GM23338 (cell line): ENCODE results near the gene IGF1R. TPM values are rescaled to one million over a fixed set of nuclear protein-coding genes. Genes with fewer than 3 reads are reported as not detected.

Experiments used
- ATAC-seq: fragments of 200-7000 bp; cut with Tn5 transposase; 3 replicates; pipeline ENCODE4 v1.9.1; 2020
- DNase-seq: peaks from one replicate; pipeline ENCODE4 v3.0.0-alpha.2; 2015; ENCODE audit warnings: low spot score
- H2AFZ ChIP-seq: fragments of 200-600 bp; sonication (generic); 2 replicates; pipeline ENCODE4 v1.8.0; 2016; ENCODE audit warnings: antibody characterized with exemption, mild to moderate bottlenecking, moderate library complexity
- H3F3A ChIP-seq: fragments of 200-600 bp; sonication (generic); replicated peaks from 2 replicates; pipeline ENCODE4 v1.8.0; 2017; ENCODE audit warnings: antibody characterized with exemption, mixed run types, low read depth
- H3K27ac ChIP-seq: fragments of 200-600 bp; sonication (generic); 2 replicates; pipeline ENCODE4 v1.6.1; 2016; ENCODE audit warnings: low read depth
- H3K27me3 ChIP-seq: fragments of 200-600 bp; sonication (generic); 2 replicates; pipeline ENCODE4 v1.8.0; 2016; ENCODE audit warnings: mild to moderate bottlenecking, mixed run types, moderate library complexity; ENCODE audit not compliant: insufficient read depth
- H3K36me3 ChIP-seq: fragments of 200-600 bp; sonication (generic); 2 replicates; pipeline ENCODE4 v1.8.0; 2016; ENCODE audit warnings: mild to moderate bottlenecking; ENCODE audit not compliant: insufficient read depth
- H3K4me1 ChIP-seq: fragments of 200-600 bp; sonication (generic); 2 replicates; pipeline ENCODE4 v1.8.0; 2016; ENCODE audit warnings: mild to moderate bottlenecking, moderate library complexity; ENCODE audit not compliant: insufficient read depth
- H3K4me2 ChIP-seq: fragments of 200-600 bp; sonication (generic); 2 replicates; pipeline ENCODE4 v1.7.1; 2017; ENCODE audit warnings: mixed run types
- H3K4me3 ChIP-seq: fragments of 200-600 bp; sonication (generic); 2 replicates; pipeline ENCODE4 v1.6.1; 2016; ENCODE audit warnings: mixed run types
- H3K79me2 ChIP-seq: fragments of 200-600 bp; sonication (generic); replicated peaks from 2 replicates; pipeline ENCODE4 v1.8.0; 2017; ENCODE audit warnings: mild to moderate bottlenecking; ENCODE audit not compliant: insufficient read depth
- H3K9me2 ChIP-seq: fragments of 200-600 bp; sonication (generic); 2 replicates; pipeline ENCODE4 v1.8.0; 2017; ENCODE audit not compliant: insufficient read depth
- H4K20me1 ChIP-seq: fragments of 200-600 bp; sonication (generic); replicated peaks from 2 replicates; pipeline ENCODE4 v1.8.0; 2017; ENCODE audit warnings: mild to moderate bottlenecking; ENCODE audit not compliant: insufficient read depth
- H3K27ac Mint-ChIP-seq: 2 replicates; pipeline ENCODE4 v1.8.0; 2020; ENCODE audit warnings: inconsistent platforms, mild to moderate bottlenecking, moderate library complexity, mixed read lengths
- H3K27me3 Mint-ChIP-seq: 3 replicates; pipeline ENCODE4 v1.8.0; 2022; ENCODE audit warnings: low read depth, mild to moderate bottlenecking, moderate library complexity, mixed read lengths, inconsistent platforms; ENCODE audit not compliant: insufficient read depth, poor library complexity
- H3K36me3 Mint-ChIP-seq: 3 replicates; pipeline ENCODE4 v1.8.0; 2021; ENCODE audit warnings: low read depth, mild to moderate bottlenecking, inconsistent platforms, moderate library complexity, mixed read lengths
- H3K4me1 Mint-ChIP-seq: 3 replicates; pipeline ENCODE4 v1.8.0; 2020; ENCODE audit warnings: mild to moderate bottlenecking, inconsistent platforms, mixed read lengths
- H3K4me3 Mint-ChIP-seq: 3 replicates; pipeline ENCODE4 v1.8.0; 2021; ENCODE audit warnings: moderate library complexity, mild to moderate bottlenecking, inconsistent platforms, mixed read lengths
- H3K9me3 Mint-ChIP-seq: 3 replicates; pipeline ENCODE4 v1.8.0; 2020; ENCODE audit warnings: moderate library complexity, mild to moderate bottlenecking, inconsistent platforms, mixed read lengths
- CREB1 ChIP-seq: fragments of 250-450 bp; sonication (Bioruptor Pico); IDR thresholded peaks from 2 replicates; pipeline ENCODE4 v1.5.0; 2020; ENCODE audit warnings: low read depth, mild to moderate bottlenecking, moderate library complexity
- EZH2 ChIP-seq: fragments of 200-600 bp; sonication (generic); IDR thresholded peaks from one replicate; pipeline ENCODE4 v1.8.0; 2017; ENCODE audit warnings: antibody characterized with exemption, mild to moderate bottlenecking, low read depth; ENCODE audit not compliant: unreplicated experiment
- EZH2phosphoT487 ChIP-seq: fragments of 200-600 bp; sonication (generic); IDR thresholded peaks from one replicate; pipeline ENCODE4 v1.8.1; 2018; ENCODE audit warnings: antibody characterized with exemption; ENCODE audit not compliant: unreplicated experiment
- NANOG ChIP-seq: IDR thresholded peaks from 2 replicates; pipeline ENCODE4 v1.6.1; 2016; ENCODE audit warnings: antibody characterized with exemption, borderline replicate concordance
- STAT1 ChIP-seq: IDR thresholded peaks from one replicate; pipeline ENCODE4 v1.6.1; 2016; ENCODE audit warnings: antibody characterized with exemption; ENCODE audit not compliant: unreplicated experiment
- ZNF462 ChIP-seq: fragments of 250-450 bp; sonication (Bioruptor Pico); IDR thresholded peaks from 2 replicates; pipeline ENCODE4 v1.5.0; 2020; ENCODE audit warnings: mild to moderate bottlenecking, moderate library complexity
- polyA plus RNA-seq: library from polyadenylated mRNA; unstranded; fragments of >200 nt; fragmentation: Nextera tagmentation; extraction: Ambion mirVana; gene quantifications from 2 replicates; pipeline ENCODE4 v1.2.1, GENCODE V29; 2016
- total RNA-seq: library from RNA; depleted of rRNA; stranded (reverse); fragments of >200 nt; shearing (Covaris generic); gene quantifications from 2 replicates; pipeline ENCODE4 v1.2.3, GENCODE V29; 2014
- TF ChIP-seq, protein P1 (sequence below): IDR thresholded peaks from 2 replicates; pipeline ENCODE4 v1.6.1; 2016; ENCODE audit warnings: antibody characterized with exemption

Gene IGF1R
- total and polyA plus RNA-seq, 2 experiments from 2014 or later, result 20.4 to 92.2 TPM

DNA sequence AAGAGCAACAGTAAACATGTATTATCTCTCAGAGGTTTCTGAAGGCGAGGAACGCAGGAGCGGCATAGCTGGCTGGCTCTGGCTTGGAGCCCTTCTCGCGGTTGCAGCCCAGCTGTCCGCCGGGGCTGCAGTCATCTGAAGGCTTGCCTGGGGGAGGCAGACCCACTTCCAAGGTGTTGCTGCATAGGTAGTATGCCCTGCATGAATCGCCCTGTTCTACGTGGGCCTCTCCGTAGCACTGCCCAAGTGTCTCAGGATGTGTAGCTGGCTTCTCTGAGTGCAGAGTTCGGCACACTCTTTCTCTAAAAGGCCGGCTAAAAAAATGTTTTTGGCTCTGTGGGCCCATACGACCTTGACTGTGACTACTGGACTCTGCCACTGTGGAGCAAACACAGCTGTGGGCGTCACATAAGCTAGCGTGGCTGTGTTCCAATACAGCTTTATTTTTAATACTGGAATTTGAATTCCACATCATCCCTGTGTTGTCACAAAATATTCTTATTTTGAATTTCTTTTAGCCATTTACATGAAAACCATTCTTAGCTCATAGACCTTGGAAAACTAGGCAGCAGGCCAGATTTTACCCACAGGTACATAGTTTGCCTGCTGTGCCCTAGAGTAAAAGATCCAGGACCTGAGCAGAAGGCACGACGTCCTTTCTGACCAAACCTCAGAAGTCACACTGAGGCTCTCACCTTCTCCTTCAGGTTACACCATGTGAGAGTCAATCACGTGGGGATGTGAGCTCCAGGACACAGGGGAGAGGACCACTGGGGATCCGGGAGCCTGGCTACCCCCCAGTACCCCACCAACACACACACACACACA is 303.4 kb downstream of the IGF1R start:
- Mint-ChIP-seq H3K9me3 (no peaks in the 10 kb centered on the region), H3K27ac (no peak overlapping the region), H3K4me3 (no peak overlapping the region), H3K4me1 (no peaks in the 10 kb centered on the region), H3K36me3 (peaks cover 57% of the 10 kb centered on the region), H3K27me3 (peaks cover 2% of the 10 kb centered on the region)
- Histone ChIP-seq H3F3A (no peaks in the 10 kb centered on the region), H3K4me2 (no peak overlapping the region), H2AFZ (no peak overlapping the region), H3K9me2 (no peaks in the 10 kb centered on the region), H3K27me3 (no peaks in the 10 kb centered on the region), H3K36me3 (peaks cover 2% of the 10 kb centered on the region; the same call in 1 of the 2 replicates), H3K27ac (no peak overlapping the region), H4K20me1 (no peaks in the 10 kb centered on the region), H3K79me2 (no peaks in the 10 kb centered on the region), H3K4me1 (no peaks in the 10 kb centered on the region), H3K4me3 (no peak overlapping the region)
- ATAC-seq (no peak), DNase-seq (no peak)
- no peak for TF ChIP-seq NANOG
- TF ChIP-seq ZNF462 (CRISPR knock-in tag), result no peak
- no peak for TF ChIP-seq EZH2phosphoT487
- no peak for TF ChIP-seq EZH2

DNA sequence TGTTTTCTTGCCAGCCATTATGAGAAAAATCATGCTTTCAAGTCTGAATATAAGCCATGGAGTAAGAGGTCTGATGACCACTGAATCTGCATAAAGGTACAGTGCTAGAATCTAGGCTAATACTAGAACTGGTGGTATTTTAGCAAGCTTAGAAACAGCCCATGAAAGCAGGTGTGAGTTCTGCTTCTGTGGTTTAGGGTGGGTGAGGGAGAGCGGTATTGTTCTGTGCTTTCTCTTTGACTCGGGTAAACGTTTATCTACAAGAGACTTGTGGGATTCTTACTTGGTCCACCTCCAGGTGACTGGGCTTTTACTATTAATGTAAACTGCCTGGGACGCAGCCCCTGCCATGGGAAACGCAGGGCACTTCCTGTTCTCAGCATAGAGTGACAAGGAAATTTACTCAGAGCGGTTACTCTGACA is 304.1 kb downstream of the IGF1R start:
- H3K9me3 Mint-ChIP-seq, result no peaks in the 10 kb centered on the region
- H3K9me2 ChIP-seq, result no peaks in the 10 kb centered on the region
- H3K27me3 Mint-ChIP-seq, result peaks cover 9% of the 10 kb centered on the region
- no peak overlapping the region for H3K4me3 Mint-ChIP-seq
- H3K4me3 ChIP-seq, result no peak overlapping the region
- DNase-seq, result no peak
- peaks cover 2% of the 10 kb centered on the region; the same call in 1 of the 2 replicates for H3K36me3 ChIP-seq
- H3F3A ChIP-seq, result no peaks in the 10 kb centered on the region
- no peaks in the 10 kb centered on the region for H4K20me1 ChIP-seq
- no peak overlapping the region for H3K27ac Mint-ChIP-seq
- H3K36me3 Mint-ChIP-seq, result peaks cover 64% of the 10 kb centered on the region
- H3K4me1 Mint-ChIP-seq, result no peaks in the 10 kb centered on the region
- H3K27me3 ChIP-seq, result no peaks in the 10 kb centered on the region
- no peaks in the 10 kb centered on the region for H3K4me1 ChIP-seq
- no peaks in the 10 kb centered on the region for H3K79me2 ChIP-seq
- H3K27ac ChIP-seq, result 0 out of 2 replicates have a peak overlapping the region, but pooled peaks have one; percentile 63
- no peak overlapping the region for H2AFZ ChIP-seq
- ATAC-seq, result no peak
- H3K4me2 ChIP-seq, result no peak overlapping the region
- TF ChIP-seq CREB1 (CRISPR knock-in tag) (no peak), STAT1 (no peak), NANOG (no peak)
- TF ChIP-seq, protein P1, sequence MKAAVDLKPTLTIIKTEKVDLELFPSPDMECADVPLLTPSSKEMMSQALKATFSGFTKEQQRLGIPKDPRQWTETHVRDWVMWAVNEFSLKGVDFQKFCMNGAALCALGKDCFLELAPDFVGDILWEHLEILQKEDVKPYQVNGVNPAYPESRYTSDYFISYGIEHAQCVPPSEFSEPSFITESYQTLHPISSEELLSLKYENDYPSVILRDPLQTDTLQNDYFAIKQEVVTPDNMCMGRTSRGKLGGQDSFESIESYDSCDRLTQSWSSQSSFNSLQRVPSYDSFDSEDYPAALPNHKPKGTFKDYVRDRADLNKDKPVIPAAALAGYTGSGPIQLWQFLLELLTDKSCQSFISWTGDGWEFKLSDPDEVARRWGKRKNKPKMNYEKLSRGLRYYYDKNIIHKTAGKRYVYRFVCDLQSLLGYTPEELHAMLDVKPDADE, result no peak
